ENCODE measurements around the gene SUPV3L1.

SUPV3L1 gene

GRCh38 chr10:69208761-69209160, 28.7 kb downstream of the SUPV3L1 start:
- DNase-seq, result peak; percentile 12 to 37

- peak; percentile 30 to 40 for DNase-seq
These were observed 29.9 kb downstream of the SUPV3L1 start for GRCh38 chr10:69209787-69210484.

GRCh38 chr10:69211104-69211503, 31.1 kb downstream of the SUPV3L1 start:
- DNase-seq, result no peak

- DNase-seq, result no peak
These were observed 31.5 kb downstream of the SUPV3L1 start for GRCh38 chr10:69211524-69211923.

- DNase-seq, result peak; percentile 62 to 65
These were observed 33.7 kb downstream of the SUPV3L1 start for GRCh38 chr10:69213591-69214311.

- DNase-seq, result peak; percentile 61 to 91
These were observed 34.7 kb downstream of the SUPV3L1 start for GRCh38 chr10:69214666-69215131.

- peak in 1 of 2 donors; percentile 23 for DNase-seq
These were observed 35.6 kb downstream of the SUPV3L1 start for GRCh38 chr10:69215405-69216171.

GRCh38 chr10:69216577-69217118, 36.6 kb downstream of the SUPV3L1 start:
- no peak for DNase-seq

GRCh38 chr10:69217119-69217754, 37.2 kb downstream of the SUPV3L1 start:
- peak; percentile 65 to 70 for DNase-seq

- no peak for DNase-seq
These were observed 38.8 kb downstream of the SUPV3L1 start for GRCh38 chr10:69218831-69219230.

GRCh38 chr10:69220041-69220451, 40.0 kb downstream of the SUPV3L1 start, which contains the start of gene HKDC1:
HKDC1 (plus strand) TSS chr10:69220332; CDS start chr10:69220436, 104 bp downstream.
- no peak for DNase-seq

- no peak for DNase-seq
These were observed 40.5 kb downstream of the SUPV3L1 start for GRCh38 chr10:69220507-69220906.

- peak; percentile 55 to 73 for DNase-seq
These were observed 42.4 kb downstream of the SUPV3L1 start for GRCh38 chr10:69222157-69223027.

GRCh38 chr10:69223028-69223342, 43.0 kb downstream of the SUPV3L1 start:
- DNase-seq, result no peak

- no peak for DNase-seq
These were observed 45.0 kb downstream of the SUPV3L1 start for GRCh38 chr10:69224862-69225657.

- no peak for DNase-seq
These were observed 45.6 kb downstream of the SUPV3L1 start for GRCh38 chr10:69225681-69226080.

- no peak for DNase-seq
These were observed 47.0 kb downstream of the SUPV3L1 start for GRCh38 chr10:69226919-69227450.

- DNase-seq, result no peak
These were observed 48.1 kb downstream of the SUPV3L1 start for GRCh38 chr10:69228151-69228550.

GRCh38 chr10:69229616-69229916, 49.5 kb downstream of the SUPV3L1 start:
- no peak for DNase-seq

- DNase-seq, result no peak
These were observed 50.1 kb downstream of the SUPV3L1 start for GRCh38 chr10:69230128-69230527.

Data from inflammatory macrophage (primary cell).